ENCODE results near the gene RUFY1. TPM values are rescaled to one million over a fixed set of nuclear protein-coding genes. Genes with fewer than 3 reads are reported as not detected.

Gene RUFY1
- total RNA-seq, 1 experiment from 2014 or later: 34.0 TPM

DNA sequence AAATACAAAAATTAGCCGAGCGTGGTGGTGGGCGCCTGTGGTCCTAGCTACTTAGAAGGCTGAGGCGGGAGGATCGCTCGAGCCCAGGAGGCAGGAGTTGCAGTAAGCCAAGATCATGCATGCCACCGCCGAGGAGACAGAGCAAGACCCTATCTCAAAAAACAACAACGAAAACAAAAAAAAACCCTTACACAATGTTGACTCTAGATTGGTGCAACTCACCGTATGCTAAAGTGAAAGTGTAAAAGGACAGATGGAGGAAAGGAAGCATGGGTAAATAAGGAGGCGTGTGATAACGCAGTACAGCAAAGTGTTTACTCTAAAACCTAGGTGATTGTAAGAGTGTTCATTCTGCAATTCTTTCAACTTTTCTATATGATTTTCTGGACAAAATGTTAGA, 15.9 kb upstream of the RUFY1 start:
- H3K4me3 Mint-ChIP-seq: no peak overlapping the region
- no peaks in the 10 kb centered on the region for H3K4me1 Mint-ChIP-seq
- ChIA-PET POLR2A (no interaction called here), CTCF (no interaction called here)
- peaks cover 2% of the 10 kb centered on the region; the same call in 1 of the 2 replicates for H3K27me3 Mint-ChIP-seq (ENCODE audit: low read depth)
- ATAC-seq (no peak), DNase-seq (ENCODE audit: low spot score) (no peak)
- no peaks in the 10 kb centered on the region for H3K9me3 Mint-ChIP-seq
- TF ChIP-seq TEAD1 (CRISPR knock-in tag; IDR thresholded peaks at IDR 0.05): no peak
- no peak for TF ChIP-seq OVOL2 (CRISPR knock-in tag; IDR thresholded peaks at IDR 0.05; ENCODE audit: borderline replicate concordance)
- TF ChIP-seq, protein P1, sequence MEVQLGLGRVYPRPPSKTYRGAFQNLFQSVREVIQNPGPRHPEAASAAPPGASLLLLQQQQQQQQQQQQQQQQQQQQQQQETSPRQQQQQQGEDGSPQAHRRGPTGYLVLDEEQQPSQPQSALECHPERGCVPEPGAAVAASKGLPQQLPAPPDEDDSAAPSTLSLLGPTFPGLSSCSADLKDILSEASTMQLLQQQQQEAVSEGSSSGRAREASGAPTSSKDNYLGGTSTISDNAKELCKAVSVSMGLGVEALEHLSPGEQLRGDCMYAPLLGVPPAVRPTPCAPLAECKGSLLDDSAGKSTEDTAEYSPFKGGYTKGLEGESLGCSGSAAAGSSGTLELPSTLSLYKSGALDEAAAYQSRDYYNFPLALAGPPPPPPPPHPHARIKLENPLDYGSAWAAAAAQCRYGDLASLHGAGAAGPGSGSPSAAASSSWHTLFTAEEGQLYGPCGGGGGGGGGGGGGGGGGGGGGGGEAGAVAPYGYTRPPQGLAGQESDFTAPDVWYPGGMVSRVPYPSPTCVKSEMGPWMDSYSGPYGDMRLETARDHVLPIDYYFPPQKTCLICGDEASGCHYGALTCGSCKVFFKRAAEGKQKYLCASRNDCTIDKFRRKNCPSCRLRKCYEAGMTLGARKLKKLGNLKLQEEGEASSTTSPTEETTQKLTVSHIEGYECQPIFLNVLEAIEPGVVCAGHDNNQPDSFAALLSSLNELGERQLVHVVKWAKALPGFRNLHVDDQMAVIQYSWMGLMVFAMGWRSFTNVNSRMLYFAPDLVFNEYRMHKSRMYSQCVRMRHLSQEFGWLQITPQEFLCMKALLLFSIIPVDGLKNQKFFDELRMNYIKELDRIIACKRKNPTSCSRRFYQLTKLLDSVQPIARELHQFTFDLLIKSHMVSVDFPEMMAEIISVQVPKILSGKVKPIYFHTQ (CRISPR knock-in tag; IDR thresholded peaks at IDR 0.05): no peak
- no peak for TF ChIP-seq ZNF396 (CRISPR knock-in tag; IDR thresholded peaks at IDR 0.05; ENCODE audit: borderline replicate concordance)
- no peak for TF ChIP-seq GTF2I (CRISPR knock-in tag; conservative IDR thresholded peaks at IDR 0.05)
- TF ChIP-seq FOXP1 (CRISPR knock-in tag; IDR thresholded peaks at IDR 0.05; ENCODE audit: borderline replicate concordance): no peak
- no peak for TF ChIP-seq CREM (CRISPR knock-in tag; IDR thresholded peaks at IDR 0.05)
- TF ChIP-seq FOXK1 (CRISPR knock-in tag; IDR thresholded peaks at IDR 0.05): no peak
- TF ChIP-seq, protein P2, sequence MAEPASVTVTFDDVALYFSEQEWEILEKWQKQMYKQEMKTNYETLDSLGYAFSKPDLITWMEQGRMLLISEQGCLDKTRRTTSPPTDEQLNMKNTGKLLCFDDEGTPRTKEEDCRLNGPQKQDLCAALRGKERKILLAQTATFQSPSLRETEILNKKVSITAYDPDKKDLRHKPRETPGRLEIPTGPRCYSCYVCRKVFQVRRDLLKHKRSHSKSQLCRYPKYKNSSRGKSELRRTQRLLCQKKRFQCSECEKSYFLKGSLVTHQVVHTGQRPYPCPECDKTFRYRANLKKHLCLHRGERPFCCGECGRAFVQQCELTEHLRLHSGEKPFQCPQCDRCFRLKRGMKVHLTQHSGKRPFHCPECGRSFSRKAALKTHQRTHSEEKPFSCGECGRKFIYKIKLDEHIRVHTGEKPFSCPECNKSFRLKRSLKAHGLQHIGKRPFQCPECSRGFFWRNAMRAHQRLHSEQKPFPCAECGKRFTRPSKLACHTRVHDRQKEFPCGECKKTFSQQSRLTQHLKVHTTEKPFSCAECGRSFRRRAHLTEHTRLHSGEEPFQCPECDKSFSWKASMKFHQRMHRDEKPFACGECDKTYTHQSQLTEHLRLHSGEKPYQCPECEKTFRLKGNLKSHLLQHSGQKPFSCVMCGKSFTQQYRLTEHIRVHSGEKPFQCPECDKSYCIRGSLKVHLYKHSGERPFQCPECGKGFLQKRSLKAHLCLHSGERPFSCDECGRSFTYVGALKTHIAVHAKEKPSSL (CRISPR knock-in tag; conservative IDR thresholded peaks at IDR 0.05): no peak
- TF ChIP-seq, protein P3, sequence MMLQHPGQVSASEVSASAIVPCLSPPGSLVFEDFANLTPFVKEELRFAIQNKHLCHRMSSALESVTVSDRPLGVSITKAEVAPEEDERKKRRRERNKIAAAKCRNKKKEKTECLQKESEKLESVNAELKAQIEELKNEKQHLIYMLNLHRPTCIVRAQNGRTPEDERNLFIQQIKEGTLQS (CRISPR knock-in tag; conservative IDR thresholded peaks at IDR 0.05): no peak
- no peak for TF ChIP-seq SMAD4 (CRISPR knock-in tag; IDR thresholded peaks at IDR 0.05)
- TF ChIP-seq ELF4 (CRISPR knock-in tag; IDR thresholded peaks at IDR 0.05; ENCODE audit: low read depth): no peak
- TF ChIP-seq ETV6 (CRISPR knock-in tag; IDR thresholded peaks at IDR 0.05): no peak
- H3K27ac Mint-ChIP-seq: no peak overlapping the region; the same call in 1 of the 2 replicates
- no peaks in the 10 kb centered on the region for H3K36me3 Mint-ChIP-seq

DNA sequence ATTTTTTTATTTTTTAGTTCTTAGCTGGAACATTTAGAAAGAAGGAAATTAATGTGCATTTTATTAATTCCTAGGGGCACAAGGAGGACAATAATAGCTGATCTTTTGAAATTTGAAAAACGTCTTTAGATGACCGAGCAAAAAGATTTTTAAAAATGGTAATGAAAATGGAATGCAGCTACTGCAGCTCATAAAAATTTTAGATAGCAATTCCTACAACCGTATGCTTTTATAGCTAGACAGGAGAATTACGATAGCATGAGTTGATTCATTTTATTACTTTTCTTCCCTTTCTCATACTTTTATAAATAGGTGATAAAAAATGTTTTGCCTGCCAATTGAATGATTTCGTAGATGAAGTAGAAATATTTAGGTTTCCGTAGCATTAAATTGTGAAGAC, 13.7 kb upstream of the RUFY1 start:
- CTCF ChIA-PET: no interaction called here
- Mint-ChIP-seq H3K4me3 (no peak overlapping the region), H3K4me1 (no peaks in the 10 kb centered on the region), H3K27me3 (ENCODE audit: low read depth) (no peaks in the 10 kb centered on the region), H3K36me3 (no peaks in the 10 kb centered on the region), H3K9me3 (no peaks in the 10 kb centered on the region), H3K27ac (no peak overlapping the region)
- POLR2A ChIA-PET: interaction anchor here (0.6 kb wide), 1 partner anchor 126 kb away, joined by 3 read pairs; no protein-coding TSS in a partner anchor
- ATAC-seq (no peak), DNase-seq (ENCODE audit: low spot score) (no peak)
- no peak for TF ChIP-seq ZBTB21 (CRISPR knock-in tag; IDR thresholded peaks at IDR 0.05; ENCODE audit: borderline replicate concordance)
- TF ChIP-seq ZNF671 (CRISPR knock-in tag; IDR thresholded peaks at IDR 0.05): no peak
- TF ChIP-seq ZNF416 (CRISPR knock-in tag; IDR thresholded peaks at IDR 0.05): no peak
- TF ChIP-seq MYBL2 (CRISPR knock-in tag; IDR thresholded peaks at IDR 0.05): no peak
- TF ChIP-seq RELA (CRISPR knock-in tag; IDR thresholded peaks at IDR 0.05; ENCODE audit: borderline replicate concordance): no peak
- TF ChIP-seq, protein P4, sequence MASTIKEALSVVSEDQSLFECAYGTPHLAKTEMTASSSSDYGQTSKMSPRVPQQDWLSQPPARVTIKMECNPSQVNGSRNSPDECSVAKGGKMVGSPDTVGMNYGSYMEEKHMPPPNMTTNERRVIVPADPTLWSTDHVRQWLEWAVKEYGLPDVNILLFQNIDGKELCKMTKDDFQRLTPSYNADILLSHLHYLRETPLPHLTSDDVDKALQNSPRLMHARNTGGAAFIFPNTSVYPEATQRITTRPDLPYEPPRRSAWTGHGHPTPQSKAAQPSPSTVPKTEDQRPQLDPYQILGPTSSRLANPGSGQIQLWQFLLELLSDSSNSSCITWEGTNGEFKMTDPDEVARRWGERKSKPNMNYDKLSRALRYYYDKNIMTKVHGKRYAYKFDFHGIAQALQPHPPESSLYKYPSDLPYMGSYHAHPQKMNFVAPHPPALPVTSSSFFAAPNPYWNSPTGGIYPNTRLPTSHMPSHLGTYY (CRISPR knock-in tag; IDR thresholded peaks at IDR 0.05): no peak
- TF ChIP-seq, protein P5, sequence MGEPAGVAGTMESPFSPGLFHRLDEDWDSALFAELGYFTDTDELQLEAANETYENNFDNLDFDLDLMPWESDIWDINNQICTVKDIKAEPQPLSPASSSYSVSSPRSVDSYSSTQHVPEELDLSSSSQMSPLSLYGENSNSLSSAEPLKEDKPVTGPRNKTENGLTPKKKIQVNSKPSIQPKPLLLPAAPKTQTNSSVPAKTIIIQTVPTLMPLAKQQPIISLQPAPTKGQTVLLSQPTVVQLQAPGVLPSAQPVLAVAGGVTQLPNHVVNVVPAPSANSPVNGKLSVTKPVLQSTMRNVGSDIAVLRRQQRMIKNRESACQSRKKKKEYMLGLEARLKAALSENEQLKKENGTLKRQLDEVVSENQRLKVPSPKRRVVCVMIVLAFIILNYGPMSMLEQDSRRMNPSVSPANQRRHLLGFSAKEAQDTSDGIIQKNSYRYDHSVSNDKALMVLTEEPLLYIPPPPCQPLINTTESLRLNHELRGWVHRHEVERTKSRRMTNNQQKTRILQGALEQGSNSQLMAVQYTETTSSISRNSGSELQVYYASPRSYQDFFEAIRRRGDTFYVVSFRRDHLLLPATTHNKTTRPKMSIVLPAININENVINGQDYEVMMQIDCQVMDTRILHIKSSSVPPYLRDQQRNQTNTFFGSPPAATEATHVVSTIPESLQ (CRISPR knock-in tag; IDR thresholded peaks at IDR 0.05): no peak
- no peak for TF ChIP-seq ZNF138 (CRISPR knock-in tag; conservative IDR thresholded peaks at IDR 0.05)
- TF ChIP-seq, protein P6, sequence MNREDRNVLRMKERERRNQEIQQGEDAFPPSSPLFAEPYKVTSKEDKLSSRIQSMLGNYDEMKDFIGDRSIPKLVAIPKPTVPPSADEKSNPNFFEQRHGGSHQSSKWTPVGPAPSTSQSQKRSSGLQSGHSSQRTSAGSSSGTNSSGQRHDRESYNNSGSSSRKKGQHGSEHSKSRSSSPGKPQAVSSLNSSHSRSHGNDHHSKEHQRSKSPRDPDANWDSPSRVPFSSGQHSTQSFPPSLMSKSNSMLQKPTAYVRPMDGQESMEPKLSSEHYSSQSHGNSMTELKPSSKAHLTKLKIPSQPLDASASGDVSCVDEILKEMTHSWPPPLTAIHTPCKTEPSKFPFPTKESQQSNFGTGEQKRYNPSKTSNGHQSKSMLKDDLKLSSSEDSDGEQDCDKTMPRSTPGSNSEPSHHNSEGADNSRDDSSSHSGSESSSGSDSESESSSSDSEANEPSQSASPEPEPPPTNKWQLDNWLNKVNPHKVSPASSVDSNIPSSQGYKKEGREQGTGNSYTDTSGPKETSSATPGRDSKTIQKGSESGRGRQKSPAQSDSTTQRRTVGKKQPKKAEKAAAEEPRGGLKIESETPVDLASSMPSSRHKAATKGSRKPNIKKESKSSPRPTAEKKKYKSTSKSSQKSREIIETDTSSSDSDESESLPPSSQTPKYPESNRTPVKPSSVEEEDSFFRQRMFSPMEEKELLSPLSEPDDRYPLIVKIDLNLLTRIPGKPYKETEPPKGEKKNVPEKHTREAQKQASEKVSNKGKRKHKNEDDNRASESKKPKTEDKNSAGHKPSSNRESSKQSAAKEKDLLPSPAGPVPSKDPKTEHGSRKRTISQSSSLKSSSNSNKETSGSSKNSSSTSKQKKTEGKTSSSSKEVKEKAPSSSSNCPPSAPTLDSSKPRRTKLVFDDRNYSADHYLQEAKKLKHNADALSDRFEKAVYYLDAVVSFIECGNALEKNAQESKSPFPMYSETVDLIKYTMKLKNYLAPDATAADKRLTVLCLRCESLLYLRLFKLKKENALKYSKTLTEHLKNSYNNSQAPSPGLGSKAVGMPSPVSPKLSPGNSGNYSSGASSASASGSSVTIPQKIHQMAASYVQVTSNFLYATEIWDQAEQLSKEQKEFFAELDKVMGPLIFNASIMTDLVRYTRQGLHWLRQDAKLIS (CRISPR knock-in tag; IDR thresholded peaks at IDR 0.05; ENCODE audit: borderline replicate concordance): no peak
- no peak for TF ChIP-seq EMX1 (CRISPR knock-in tag; IDR thresholded peaks at IDR 0.05)
- no peak for TF ChIP-seq SP1 (CRISPR knock-in tag; conservative IDR thresholded peaks at IDR 0.05)
- TF ChIP-seq KAT7 (CRISPR knock-in tag; IDR thresholded peaks at IDR 0.05; ENCODE audit: borderline replicate concordance): no peak
- no peak for TF ChIP-seq ZNF232 (CRISPR knock-in tag; IDR thresholded peaks at IDR 0.05)
